ENCODE results near the gene PAIP2B.

DNA sequence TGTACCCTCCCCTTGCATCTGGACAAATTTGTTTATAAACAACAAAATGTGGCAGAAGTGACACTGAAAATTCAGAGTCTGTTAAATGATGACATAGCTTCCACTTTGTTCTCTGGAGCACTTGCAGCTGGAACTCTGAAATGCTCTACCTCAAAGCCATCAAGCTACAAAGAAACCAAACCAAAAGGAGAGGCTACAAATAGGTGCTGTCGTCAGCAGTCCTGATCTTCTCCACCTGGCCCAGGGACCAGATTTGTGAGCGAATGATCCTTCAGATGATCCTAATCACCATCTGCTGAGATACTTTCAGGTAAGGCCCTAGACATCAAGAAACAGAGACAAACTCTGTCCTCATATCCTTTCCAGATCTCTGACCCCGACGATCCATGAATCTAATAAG, 27.9 kb upstream of the PAIP2B start:
- TF ChIP-seq HDGF (IDR thresholded peaks at IDR 0.05; ENCODE audit: borderline replicate concordance), result no peak
- TF ChIP-seq L3MBTL2 (conservative IDR thresholded peaks at IDR 0.05), result no peak
- TF ChIP-seq ZNF384 (IDR thresholded peaks at IDR 0.05), result no peak
- no peak for TF ChIP-seq FOXA1 (IDR thresholded peaks at IDR 0.05)
- no peak for TF ChIP-seq FOXM1 (IDR thresholded peaks at IDR 0.05; ENCODE audit: borderline replicate concordance)
- no peak for TF ChIP-seq FOXK2 (IDR thresholded peaks at IDR 0.05)
- TF ChIP-seq ELF4 (IDR thresholded peaks at IDR 0.05), result no peak
- no peak for TF ChIP-seq SP1 (IDR thresholded peaks at IDR 0.05)

All from HEK293T (cell line).